Hypothalamus (tissue), 51 donors: ENCODE results near the gene TMEM203.

Source experiments
- DNase-seq, 51 donors: peaks; one replicate each; lab custom pipeline; 2025; lab: John Stamatoyannopoulos, UW

The TMEM203 gene

DNA sequence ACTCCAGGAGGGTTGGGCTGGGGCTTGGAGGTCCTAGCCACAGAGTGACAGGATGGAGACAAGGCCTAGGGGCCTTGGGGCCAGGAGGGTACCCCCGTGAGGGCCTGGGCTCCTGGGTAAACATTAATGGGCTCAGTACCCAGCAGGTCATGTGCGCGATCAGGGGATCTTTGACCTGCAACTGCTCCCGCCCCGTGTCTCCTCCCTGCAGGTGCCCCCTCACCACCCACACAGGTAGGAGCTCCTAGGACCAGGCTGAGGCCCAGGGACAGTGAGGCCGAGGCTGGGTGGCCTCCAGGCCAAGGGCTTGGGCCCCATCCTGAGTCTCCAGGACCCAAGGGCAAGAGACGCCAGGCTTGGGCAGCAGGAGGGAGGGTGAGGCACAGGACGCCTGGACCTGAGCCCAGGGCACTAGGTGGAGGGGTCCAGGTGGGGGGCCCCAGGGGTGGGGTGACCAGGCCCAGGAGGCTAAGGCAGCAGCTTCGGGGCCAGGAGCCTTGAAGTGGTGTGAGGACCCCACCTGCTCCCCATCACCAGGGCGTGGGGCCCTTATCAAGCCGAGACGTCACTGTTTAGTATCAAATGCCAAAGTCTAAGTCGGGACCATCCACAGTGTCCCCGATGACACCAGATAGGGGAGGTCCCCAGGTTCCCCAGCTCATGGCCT, 25.4 kb upstream of the TMEM203 start, which contains the start of gene SLC34A3:
Gene SLC34A3 (plus strand): TSS at position 197 of the 667 bp plus-strand sequence. CDS start 802 bp downstream, outside the sequence.
- no peak for DNase-seq

DNA sequence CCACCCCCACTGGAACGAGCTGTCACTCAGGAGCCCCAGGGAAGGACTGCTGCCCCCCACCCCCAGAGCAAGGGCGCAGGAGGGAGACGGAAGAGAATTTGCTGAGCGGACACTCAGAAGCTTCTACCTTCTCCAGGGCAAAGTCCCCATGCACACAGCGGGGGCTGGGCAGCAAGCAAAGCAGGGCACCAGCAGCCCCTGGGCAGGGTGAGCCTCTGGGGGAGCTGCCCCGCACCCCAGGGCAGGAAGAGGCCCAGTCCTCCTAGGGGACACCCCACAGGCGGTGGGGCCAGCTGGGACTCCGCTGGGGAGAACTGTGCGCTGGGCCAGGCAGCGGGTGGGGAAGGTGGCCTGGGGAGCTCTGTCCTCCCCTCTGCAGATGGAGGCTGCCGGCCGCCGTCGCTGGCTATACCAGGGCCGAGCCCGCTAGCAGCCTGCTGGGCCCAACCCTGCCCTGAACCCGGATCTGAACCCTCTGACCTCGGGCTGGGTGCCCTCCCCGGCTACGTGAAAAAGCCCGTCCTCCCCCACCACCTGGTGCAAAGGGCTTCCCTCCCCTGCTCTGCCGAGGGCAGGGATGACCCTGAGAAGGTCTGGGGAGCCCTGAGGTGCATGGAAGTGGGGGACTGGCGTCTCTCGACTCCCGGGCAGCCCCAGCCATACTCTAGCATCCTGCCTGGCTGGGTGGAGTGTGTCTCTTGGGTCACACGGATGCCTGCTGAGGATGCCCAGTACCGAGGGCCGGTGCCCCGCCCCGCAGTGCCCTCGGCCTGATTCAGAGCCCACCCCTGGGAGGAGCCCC, 24.7 kb upstream of the TMEM203 start:
- DNase-seq: no peak

DNA sequence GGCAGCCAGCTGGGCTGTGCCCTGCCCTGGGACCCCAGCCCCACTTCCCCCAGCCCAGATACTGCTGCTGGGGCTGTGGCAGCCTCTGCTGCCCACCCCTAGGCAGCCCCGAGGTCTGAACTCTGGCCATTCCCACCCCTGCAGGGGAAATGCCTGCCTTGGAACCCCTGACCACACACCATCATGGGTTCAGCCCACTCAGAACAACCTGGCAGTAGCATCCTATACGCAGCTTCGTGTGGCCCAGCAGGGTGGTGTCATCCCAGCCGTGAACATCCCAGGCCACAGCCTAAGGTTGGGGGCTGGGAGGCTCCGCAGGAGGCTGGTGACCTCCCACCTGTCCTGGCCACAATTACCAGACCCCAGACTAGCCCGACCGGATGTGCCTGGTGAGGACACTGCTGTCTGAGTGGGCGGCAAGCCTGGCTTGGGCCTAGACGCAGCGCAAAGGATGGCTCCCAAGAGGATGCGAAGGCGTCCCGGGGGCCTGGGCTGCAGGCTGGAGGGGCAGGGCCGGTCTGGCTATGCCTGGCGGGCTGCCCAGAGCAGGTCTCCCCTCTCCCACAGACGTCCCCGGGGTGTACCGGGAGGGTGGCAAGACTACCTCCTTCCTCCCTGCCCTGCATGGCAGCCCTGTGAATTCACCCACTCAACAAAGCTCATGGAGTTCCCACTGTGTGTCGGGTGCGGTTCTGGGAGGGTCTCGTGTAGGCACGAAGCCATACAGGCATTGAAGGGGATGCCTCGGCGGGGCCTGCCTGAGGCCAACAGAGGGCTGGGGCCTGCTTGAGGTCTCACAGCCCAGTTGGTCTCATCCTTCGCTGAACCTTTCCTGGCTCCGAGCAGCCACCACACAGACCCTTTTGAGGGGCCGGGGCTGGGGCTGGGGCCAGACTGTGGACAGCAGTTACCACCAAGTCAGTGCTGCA, 23.8 kb upstream of the TMEM203 start:
- DNase-seq: no peak

DNA sequence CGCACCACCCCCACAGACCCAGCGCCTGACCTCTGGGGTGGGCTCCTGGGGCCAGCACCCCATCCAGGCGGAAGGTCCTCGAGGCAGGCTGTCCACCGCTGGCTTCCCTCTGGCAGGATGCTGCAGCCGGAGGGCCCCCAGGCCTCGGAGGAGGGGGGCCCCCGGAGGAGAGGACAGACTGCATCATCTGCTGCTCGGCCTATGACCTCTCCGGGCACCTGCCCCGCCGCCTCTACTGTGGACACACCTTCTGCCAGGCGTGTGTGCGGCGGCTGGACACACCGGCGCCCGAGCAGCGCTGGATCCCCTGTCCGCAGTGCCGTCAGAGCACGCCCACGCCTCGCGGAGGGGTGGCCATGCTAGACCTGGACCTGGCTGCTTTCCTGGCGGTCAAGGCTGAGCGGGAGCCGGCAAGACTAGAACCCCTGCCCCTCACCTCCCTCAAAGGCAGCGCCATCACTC, 23.1 kb upstream of the TMEM203 start:
- no peak for DNase-seq

DNA sequence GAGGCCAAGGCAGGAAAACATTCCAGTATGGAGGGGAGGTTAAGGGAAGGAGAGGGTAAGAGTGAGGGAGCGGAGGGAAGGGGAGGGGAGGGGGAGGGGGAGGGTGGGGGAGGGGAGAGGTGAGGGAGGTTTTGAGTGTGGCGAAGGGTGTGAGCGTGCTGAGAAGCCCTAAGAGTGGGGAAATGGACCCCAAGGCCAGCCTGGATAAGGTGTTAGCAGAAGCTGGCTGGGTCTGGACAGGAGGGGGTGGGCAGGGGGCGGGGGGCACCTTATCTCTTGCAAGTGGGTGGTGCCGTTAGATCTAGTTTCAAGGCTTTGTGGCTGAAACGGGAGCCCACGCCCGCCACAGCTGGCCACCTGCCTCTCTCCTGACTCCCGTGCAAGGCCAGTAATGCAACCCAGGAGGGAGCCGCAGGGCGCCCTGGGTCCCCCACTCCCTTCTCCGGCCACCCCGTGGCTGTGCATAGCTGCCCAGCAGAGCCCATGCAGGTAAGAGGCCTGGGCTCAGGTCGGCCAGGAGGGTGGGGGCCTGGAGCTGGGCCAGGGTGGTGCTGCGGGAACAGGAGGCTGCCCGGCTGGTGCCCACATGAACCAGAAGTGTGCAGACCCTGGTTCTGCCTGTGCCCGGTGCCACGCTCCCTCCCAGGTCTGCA, 22.5 kb upstream of the TMEM203 start:
- DNase-seq: no peak

DNA sequence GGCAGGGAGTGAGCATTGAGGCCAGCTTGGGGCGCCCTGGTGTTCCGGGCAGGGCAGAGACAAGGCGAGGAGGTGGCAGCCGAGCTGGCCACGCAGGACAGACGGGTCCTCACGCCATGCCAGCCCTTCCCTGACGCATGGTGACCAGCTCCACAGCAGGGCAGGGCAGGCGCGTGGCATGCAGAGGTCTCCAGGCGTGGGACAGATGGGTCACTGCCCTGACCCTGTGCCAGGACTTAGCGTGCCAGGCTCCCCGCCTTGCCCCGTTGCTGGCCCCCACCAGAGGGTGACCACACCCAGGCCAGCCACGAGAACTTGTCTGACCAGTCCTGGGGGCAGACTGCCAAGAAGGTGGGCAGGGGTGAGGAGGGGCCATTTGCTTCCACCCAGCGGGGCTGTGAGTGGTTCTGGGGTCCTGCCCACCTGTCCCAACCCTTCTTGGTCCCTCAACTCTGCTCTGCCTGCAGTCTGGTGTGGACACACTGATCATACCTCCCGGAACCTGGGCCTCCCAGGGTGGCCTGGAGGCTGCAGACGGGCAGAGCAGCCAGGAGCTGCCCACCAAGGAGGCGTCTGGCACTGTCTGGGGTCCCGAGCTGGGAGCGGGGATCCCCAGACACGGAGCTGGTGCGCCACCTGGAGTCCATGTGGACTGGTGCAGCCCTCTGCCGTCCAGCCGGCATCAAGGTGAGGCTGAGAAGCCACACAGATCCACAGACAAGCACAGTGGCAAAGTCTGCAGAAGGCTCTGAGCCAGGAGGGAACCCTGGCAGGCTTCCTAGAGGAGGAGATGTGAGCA, 21.8 kb upstream of the TMEM203 start, which contains the start of gene RNF224:
Gene RNF224 (plus strand): TSS at position 449 of the 799 bp plus-strand sequence. CDS start 834 bp downstream, outside the sequence.
- peak in 43 of 51 donors; percentile 7 to 73 (median 44) for DNase-seq

DNA sequence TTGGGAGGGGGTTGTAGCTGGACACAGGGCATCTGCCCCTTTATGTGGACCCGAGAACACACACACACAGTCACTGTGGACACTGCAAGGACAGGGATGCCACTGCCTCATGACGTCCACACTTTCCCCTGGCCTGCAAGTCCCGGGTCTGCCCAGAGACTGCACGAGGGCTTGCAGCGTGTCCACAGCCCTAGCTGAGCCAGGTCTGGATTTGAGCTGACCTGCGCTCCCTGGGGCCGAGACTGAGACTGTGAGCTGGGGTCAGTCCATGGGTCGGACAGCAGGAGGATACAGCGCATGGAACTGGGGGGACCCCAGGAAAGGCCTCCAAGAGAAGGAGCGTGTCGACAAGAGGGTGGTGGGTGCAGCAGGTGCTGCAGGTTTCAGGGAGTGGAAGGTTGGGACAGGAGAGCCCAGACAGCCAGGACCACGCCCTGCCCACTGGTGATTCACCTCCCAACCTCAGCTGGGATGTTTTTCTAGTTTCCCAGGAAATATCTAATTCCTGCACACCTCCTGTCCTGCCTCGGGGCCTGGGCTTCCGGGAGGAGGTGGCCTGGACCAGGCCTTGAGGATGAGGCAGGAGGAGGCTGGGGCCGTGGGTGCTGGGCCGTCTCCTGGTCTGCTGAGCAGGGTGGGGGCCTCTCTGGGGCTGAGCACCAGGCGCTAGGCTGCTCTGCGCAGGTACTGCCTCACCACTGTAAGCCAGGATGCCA, 21.0 kb upstream of the TMEM203 start:
- DNase-seq: no peak

DNA sequence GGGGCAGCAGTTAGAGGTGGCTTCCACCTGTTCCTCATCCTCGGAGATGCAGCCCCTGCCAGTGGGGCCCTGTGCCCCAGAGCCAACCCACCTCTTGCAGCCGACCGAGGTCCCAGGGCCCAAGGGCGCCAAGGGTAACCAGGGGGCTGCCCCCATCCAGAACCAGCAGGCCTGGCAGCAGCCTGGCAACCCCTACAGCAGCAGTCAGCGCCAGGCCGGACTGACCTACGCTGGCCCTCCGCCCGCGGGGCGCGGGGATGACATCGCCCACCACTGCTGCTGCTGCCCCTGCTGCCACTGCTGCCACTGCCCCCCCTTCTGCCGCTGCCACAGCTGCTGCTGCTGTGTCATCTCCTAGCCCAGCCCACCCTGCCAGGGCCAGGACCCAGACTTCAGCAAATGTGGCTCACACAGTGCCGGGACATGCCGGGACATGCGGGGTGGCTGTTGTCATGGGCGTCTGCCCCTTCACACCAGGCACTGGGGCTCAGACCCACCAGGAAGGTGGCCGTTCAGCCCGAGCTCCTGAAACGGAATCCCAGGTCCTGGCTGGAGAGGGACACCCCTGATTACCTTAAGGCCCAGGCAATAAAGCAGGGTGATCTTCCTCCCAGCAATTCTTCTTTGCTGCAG, 20.4 kb upstream of the TMEM203 start:
- no peak for DNase-seq

DNA sequence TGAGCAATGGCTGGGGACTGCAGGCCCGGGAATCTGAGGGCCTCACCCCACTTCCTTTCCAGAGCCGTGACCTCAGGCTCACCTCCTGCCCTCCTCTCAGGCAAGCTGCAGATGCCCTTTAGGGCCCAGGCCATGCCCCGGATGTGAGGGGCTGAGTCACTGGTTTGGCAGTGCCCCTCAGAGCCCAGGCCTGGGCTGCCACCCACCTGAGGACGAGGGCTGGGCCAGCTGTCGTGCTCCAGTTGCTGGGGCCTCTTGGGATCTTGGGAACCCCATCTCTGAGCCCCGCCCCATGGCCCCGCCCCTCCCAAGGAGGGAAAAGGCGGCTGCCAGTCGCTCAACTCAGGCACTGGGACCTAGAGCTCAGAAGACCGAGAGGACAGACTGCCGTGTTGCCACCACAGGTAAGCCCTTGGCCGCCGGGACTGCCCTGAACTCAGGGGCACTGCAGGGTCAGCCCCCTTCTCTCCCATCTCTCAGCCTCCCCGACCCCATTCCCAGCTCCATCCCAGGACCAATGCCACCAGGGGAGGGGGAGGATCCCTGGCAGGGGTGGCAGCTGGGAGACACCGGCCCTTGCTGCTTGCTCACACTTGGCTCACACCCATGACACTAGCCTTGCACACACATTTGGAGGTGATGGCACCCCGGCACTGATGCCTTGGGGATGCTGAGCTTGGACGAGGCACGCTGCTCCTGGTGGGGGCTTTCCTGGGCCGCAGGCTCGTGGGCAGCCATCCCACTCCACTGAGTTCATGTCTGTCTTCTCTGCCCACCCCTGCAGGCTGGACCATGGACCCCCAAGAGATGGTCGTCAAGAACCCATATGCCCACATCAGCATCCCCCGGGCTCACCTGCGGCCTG, 19.6 kb upstream of the TMEM203 start, which contains the start of gene CYSRT1:
Gene CYSRT1 (plus strand): TSS at position 345 of the 865 bp plus-strand sequence. CDS start 448 bp downstream, at position 793.
- no peak for DNase-seq

DNA sequence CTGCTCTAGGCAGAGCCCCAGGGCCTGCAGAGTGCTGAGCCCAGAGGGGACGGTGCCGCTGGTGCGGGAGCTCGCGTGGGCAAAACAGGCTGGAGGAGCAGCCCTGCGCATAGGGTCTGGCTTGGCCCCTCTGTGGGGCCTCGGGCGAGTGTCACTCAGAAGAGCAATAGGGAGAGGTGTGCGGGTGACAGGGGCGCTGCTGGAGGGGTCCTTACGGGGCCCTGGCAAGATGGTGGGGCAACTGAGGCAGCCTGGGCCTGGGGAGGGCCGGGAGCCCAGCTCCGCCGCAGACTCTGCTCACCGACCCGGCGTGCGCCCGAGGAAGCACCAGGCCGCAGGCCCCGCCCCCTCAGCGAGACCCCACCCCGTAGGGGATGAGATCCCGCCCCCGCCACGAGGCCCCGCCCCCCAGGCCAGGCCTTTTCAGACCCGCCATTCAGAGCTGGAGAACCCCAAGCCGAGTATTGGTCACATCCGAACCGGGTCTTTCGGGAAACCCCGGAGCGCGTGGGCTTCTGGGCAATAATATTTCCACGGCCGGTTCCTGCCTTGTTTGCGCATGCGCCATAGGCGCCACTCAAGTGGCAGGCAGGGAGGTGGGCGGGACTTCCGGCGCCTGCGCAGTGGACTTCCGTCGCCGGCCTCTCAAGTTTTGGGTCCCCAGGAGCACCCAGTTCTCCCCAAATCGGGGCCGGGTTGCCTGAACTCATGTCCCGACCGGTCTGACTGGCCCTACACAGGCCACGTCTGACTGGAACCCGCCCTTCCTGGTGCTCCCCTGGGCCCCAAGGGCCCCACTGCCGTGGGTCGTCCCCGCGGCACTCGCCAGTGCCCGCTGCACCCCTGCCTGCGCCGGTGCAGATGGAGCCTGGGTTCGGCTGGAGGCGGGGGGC, 17.9 kb upstream of the TMEM203 start:
- peak; percentile 89 to 99 (median 96) for DNase-seq

DNA sequence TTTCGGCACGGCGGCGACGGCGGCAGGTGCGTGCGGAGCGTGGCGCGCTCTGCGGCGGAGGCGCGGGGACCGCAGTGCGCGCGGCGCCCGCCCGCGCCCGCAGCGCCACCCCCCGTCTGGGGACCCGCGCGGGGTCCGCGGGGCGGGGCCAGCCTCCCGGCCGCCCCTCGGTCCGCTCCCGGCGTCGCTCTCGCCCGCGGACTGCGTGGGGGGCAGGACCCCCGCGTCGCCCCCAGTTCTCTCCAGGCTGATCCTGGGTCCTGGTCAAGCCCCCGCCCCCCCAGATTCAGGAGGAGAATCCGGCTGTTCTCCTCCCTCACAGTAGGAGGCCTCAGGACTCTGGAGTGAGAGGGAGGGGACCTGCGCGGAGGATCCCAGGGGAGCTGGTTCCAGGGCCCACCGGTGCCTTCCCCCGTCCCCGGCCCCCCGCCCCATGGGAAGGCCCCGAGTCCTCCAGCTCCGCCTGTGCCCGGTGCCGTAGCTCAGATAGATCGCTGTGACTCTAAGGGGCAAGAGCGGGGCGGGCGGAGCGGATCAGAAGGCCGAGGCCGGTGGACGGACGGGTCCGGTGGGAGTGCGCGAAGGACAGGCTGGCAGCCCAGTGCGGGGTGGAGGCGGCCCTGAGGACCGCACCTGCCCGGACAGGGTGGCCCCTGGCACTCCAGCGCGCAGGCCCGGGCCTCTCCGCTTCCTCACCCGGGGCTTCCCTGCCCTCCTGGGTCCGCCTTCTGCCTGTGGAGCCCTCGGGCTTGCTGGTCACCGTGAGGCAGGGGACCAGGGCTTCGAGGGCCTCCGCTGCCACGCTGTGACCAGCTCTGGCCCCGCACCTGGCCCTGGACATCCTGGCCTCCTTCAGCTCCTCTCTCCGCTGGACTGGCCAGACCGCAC, 17.0 kb upstream of the TMEM203 start, which contains the start of gene RNF208:
Gene RNF208 (minus strand): TSS at position 51 of the 888 bp plus-strand sequence. CDS start 1,028 bp downstream, outside the sequence.
- DNase-seq: peak in 6 of 51 donors; percentile 13 to 61 (median 27)

DNA sequence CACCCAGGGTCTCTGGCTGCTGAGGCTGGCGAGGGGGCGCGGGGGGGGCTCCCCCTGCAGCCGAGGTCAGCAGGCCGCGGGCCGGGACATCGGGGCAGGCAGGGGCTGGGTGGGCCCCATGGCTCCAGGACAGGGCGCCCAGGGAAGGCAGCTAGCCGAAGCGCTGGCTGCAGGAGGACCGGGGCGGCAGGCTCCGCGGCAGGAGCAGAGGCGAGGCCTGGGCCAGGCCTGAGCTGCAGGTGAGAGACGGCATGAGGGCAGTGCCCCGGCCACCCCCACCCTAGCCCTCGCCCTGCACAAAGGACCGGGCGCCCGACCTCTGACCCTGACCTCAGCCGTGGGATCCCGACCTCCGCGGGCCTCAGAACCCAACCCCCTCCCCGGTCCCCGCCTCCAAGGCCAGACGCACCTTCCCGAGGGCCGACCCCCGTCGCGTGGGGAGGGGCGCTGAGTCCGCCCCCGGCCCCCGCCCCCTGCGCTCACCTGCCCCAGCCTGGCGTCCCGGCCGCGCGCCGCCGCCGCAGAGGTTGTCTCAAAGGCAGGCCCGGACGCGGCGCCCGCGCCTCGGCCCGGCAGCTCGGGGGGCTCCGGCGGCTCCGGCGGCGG, 16.2 kb upstream of the TMEM203 start:
- DNase-seq: no peak

DNA sequence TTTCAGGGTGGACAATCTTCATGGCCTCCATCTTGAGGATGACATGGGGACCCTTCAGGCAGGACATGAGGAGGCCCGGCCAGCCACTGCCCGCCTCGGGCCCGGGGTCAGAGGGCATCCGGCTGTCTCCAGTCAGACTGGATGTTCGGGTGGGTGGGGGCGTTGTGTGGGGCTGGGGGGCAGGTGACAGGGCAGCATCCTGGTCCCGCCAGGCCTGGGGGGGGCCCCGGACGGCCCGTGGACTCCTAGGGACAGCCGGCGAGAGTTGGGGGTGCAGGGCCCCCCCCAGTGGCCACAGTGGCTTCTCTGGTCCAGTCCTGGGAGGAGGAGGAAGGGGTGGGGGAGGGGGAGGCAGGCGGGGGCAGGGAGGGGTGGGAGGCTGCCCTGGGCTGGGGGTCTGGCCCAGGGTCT, 15.7 kb upstream of the TMEM203 start:
- no peak for DNase-seq
